NCI-H187 treated with DMSO at 0.1 percent for 48 hours (cell line): ENCODE measurements around the gene RANBP3.
"Not testable (repeated sequence)": the region's sequence is repeated elsewhere in the genome, so short reads cannot be mapped to it uniquely, and the experiment has no call there.

Experiments used
- DNase-seq: peaks from one replicate; lab custom pipeline; 2025; lab: John Stamatoyannopoulos, UW

RANBP3 gene

DNA sequence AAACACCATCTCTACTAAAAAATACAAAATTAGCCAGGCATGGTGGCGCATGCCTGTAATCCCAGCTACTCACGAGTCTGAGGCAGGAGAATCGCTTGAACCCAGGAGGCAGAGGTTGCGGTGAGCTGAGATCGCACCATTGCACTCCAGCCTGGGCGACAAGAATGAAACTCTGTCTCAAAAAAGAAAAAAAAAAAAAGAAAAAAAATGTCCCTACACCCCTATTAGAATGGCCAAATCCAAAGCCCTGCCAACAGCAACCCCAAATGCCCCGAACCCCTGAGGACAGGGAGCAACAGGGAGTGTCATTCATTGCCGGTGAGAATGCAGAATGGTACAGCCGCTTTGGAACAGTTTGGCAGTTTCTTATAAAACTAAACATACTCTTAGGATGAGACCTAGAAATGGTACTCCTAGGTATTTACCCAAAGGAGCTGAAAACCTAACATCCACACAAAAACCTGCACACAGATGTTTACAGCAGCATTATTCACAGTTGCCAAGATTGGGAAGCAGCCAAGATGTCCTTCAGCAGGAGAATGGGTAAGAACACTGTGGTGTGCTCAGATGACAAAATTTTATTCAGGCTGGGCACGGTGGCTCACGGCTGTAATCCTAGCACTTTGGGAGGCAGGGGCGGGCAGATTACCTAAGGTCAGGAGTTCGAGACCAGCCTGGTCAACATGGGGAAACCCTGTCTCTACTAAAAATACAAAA lies 94.6 kb downstream of the RANBP3 start:
- DNase-seq = not testable (repeated sequence)

DNA sequence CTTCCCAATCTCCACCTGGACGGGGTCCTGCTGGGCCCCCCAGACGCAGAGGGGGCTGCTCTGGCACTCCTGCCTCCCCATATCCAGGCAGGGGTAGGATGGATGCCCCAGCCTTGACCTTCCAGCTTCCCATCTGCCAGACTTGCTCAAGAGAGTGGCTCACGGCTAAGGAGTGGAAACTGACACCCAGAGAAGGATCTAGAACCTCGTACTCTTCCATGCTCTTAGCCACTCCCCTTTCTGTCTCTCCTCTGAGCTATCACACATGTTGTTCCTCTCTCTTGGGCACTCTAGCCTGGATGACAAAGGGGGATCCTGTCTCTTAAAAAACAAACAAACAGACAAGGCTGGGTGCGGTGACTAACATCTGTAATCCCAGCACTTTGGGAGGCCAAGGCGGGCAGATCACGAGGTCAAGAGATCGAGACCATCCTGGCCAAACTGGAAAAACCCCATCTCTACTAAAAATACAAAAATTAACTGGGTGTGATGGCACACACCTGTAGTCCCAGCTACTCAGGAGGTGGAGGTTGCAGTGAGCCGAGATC lies 95.4 kb downstream of the RANBP3 start:
- DNase-seq = no peak

DNA sequence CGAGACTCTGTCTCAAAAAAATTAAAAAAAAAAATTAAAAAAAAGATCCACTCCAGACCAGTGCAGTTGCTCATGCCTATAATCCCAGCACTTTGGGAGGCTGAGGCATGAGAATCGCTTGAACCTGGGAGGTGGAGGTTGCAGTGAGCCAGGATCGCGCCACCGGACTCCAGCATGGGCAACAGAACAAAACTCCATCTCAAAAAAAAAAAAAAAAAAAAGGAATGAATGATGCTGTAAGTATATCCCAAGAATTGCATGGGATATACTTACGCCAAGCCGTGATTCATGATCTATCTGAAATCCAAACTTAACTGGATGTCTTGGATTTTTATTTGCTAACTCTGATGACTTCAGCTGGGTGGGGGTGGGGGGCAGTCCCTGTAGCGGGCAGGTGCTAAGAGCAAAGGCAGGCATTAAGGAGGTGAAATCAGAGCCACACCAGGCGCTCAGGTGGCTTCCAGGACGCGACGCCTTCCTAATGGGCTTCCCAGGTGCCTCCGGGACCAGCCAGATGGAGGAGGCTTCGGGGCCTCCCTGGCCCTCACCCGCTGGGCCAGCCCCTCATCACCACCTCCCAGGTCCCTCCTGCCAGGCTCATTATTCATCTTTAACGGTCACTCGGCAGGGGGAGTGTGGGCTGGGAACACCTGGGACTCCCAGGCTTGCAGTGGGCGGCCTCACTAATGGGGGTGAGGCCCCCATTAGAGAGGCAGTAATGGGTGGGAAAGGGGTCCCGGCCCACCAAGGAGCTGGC lies 96.2 kb downstream of the RANBP3 start:
- no peak for DNase-seq

DNA sequence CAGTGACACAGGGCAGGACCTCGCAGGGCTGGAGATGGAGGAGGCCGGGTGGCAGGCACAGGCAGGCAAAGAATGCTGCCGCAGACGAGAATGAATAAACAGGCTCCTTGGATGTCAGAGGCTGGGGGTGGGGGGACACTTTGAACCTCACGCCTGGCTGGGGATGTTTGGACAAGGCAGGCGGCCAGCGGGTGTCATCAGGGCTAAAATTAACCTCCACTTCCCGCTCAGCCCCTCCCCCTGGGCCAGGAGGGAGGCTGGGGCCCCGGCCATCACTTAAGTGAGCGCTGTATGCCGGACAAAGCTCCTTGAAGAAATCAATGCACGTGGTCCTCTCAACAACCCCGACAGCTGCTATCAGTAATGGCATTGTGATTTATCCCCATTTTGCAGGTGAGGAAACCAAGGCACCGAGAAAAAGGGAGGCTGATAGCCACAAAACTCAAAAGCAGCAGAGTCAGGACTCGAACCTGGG lies 97.3 kb downstream of the RANBP3 start:
- DNase-seq = no peak

DNA sequence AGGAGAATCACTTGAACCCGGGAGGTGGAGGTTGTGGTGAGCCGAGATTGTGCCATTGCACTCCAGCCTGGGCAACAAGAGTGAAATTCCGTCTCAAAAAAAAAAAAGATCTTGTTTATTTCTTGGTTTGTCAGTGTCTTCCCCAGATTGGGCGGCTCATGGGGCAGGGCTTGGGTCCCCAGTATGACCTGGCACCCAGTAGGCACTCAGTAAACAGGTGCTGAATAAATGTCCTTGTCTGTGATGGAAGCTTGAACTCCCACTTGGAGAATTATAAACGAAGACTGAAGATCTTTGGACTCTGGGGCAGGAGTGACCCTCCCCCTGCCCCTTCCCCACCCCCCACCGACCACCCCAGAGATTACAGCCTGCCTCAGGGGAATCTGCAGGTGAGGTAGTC lies 97.7 kb downstream of the RANBP3 start:
- no peak for DNase-seq

DNA sequence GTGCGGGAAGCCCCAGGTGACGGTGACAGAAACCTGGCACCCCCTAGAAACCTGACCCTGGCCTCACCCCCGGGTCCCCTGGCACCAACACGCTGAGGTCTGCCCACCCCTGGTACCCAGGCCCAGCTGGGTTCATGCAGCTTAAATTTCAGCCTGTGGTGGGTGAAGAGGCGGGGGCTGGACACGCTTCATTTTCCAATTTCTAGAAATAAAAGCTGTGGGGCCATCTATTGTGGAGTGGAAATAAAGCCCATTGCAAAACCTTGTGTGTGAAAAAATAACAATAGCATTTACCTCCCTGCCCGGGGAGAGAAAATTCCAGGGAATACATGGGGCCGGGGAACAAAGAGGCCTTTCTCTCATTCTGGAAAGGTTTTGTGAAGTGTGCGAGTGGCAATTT lies 100.1 kb downstream of the RANBP3 start:
- DNase-seq = no peak

DNA sequence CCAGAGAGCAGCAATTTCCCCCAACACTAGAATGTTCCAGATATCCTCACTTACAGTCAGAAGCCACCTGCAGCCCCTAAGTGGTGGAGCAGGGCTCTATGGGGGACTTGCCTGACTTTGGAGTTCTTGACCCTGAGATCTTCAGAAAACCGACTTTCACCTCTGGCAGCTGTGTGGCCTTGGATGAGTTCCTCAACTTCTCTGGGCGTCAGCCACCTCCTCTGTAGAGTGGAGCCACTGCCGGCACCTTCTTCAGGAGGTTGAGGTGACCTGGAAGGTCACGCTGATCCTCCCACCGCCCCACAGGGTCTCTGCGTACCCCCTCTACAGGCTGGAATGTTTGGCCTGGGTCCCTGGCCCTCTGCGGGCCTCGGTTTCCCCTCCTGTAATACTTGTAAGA lies 100.5 kb downstream of the RANBP3 start:
- DNase-seq = no peak

DNA sequence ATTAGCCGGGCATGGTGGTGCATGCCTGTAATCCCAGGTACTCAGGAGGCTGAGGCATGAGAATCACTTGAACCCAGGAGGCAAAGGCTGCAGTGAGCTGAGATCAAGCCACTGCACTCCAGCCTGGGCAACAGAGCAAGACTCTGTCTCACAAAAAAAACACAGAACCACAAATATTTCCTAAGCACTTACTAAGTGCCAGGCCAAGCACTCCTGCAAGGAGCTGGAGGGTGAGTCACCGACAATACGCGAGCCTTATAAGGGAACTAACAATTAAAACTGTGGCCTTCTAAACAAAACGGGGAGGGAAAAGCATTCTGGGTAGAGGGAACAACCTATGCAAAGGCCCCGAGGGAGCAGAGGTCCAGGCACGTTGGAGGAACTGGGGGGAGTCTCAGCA lies 103.4 kb downstream of the RANBP3 start:
- DNase-seq = not testable (repeated sequence)

DNA sequence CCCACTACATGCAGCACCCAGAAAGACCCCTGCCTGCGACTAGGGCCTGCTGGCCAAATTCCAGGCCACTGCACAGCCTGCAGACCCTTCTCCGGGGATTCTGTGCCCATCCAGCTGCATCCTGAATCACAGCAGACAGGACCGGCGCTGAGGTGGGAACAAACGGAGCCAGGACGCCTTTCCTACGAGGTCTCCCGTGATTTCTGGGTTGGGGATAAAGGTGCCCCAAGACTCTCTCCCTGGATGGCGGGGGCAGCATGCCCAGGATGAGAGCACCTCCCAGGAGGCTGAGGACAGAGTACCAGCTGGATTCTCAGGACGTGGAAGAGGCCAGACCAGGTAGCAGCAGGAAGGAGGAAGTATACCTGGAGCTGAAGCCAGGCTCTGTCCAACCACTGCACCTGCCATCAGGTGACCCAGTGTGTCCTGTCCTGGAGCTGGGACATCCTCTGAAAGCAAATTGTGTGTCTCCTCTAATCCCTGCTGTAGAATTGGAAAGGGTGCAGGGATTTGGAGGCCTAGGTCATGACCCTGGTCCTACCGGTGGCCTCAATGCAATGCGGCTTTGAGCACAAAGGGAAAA lies 104.2 kb downstream of the RANBP3 start:
- DNase-seq = no peak

DNA sequence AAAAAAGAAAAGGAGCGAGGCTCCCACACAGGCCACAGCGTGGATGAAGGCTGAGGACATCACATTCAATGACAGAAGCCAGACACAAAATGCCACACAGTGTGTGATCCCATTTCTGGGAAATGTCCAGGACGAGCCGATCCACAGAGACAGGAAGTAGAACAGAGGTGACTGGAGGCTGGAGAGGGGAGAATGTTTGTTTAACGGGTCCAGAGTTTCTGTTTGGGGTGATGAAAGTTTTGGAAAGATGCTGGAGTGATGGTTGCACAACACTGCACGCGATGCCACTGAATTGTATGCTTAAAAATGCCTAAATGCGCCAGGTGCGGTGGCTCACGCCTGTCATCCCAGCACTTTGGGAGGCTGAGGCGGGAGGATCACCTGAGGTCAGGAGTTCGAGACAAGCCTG lies 107.0 kb downstream of the RANBP3 start:
- no peak for DNase-seq

DNA sequence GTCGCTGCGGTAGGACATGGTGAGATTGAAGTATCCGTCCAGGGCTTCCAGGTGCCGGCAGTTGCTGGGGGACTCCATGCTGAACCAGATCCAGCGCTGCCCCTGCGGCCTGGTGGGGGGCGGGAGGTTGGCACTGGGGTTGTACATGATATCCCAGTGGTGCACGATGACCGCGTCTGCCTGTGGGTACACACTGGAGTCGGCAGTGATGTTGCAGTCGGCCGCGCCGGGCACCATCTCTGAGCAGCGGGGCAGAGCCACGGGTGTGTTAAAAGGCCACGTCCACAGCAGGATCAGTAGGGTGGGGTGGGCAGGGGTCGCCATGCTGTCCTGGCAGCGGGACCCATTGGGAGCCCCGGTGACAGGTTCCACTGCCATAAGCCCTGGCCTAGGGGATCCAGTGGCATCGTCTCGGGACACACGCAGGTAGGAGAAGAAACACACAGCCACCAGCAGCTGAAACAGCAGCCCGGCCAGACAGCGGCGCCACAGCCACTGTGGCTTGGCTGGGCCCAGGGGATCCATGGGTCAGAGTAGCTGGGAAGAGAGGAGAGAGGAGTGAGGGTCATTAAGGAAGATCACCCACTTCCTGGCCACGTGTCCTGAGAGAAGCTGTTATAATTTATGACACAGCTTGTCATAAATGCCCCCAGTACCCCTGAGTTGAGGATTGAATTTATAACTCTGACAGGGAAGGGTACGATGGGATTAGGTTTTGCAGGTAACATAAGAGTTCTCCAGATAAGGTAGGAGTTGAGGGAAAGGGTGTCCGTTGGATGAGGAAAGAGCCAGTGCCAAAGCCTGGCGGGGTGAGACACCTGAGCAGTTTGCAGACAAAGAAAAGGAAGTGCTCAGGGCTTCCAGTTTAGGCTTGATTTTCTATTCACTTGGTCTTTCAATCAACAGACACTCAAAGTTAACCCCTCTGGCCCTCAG lies 110.5 kb downstream of the RANBP3 start:
- no peak for DNase-seq
